GM12878 (cell line): ENCODE measurements around the gene MAP4K4. TPM values are rescaled to one million over a fixed set of nuclear protein-coding genes. Genes with fewer than 3 reads are reported as not detected.
A peak's percentile ranks its signal among the peaks of the same experiment; 100 is the strongest.

ENCODE experiments used
- ATAC-seq: fragments of 200-7000 bp; cut with Tn5 transposase; 3 replicates; pipeline ENCODE4 v1.9.1; 2020; ENCODE audit warnings: mild to moderate bottlenecking, moderate library complexity
- BruUV-seq: library from RNA; stranded (reverse); fragments of 400-500 nt; replicated peaks from 2 replicates; lab custom pipeline; 2021; lab: Mats Ljungman, UMichigan
- CTCF ChIA-PET: fragments of 300-600 bp; sonication (Branson Sonifier 250); formaldehyde crosslinking; extraction: SDS; loops from one replicate; lab custom pipeline; 2021; ENCODE audit warnings: inconsistent platforms; lab: Yijun Ruan, JAX
- POLR2A ChIA-PET: fragments of 350-600 bp; formaldehyde crosslinking; extraction: SDS; loops from one replicate; lab custom pipeline; 2021; ENCODE audit warnings: inconsistent platforms; lab: Charles Lee
- RAD21 ChIA-PET: fragments of 300-600 bp; sonication (Branson Sonifier 250); formaldehyde crosslinking; loops from one replicate; lab custom pipeline; 2023; ENCODE audit warnings: antibody characterized with exemption; ENCODE audit not compliant: unreplicated experiment; lab: Charles Lee
- SMC1A ChIA-PET: fragments of 300-600 bp; sonication (Branson Sonifier 250); formaldehyde crosslinking; loops from one replicate; lab custom pipeline; 2023; ENCODE audit not compliant: unreplicated experiment, uncharacterized antibody; lab: Charles Lee
- DNase-seq: peaks from one replicate; pipeline ENCODE4 v3.0.0-alpha.2; 2011; ENCODE audit warnings: low read depth, low spot score
- FAIRE-seq: peaks from 3 replicates; lab custom pipeline; 2011; peaks lifted over from hg19 to GRCh38; lab: Jason Lieb, UNC
- H2AFZ ChIP-seq: 2 replicates; pipeline ENCODE4 v1.6.0; 2011; ENCODE audit warnings: low read depth, low read length, control low read depth; ENCODE audit not compliant: control insufficient read depth
- H3K27ac ChIP-seq: 2 replicates; pipeline ENCODE4 v1.5.1; 2011; ENCODE audit warnings: control low read depth; ENCODE audit not compliant: control insufficient read depth, insufficient read depth
- H3K27me3 ChIP-seq, 2 experiments: replicated peaks in 1 of 2; 2 replicates each; pipeline versions ENCODE4 v1.6.0 to v1.6.1; 2011; ENCODE audit warnings: low read length in 1 of 2; ENCODE audit not compliant: control insufficient read depth in 2 of 2, insufficient read depth in 2 of 2
- H3K36me3 ChIP-seq, 2 experiments: 2 replicates each; pipeline ENCODE4 v1.5.1; 2011; ENCODE audit warnings: low read length in 1 of 2; ENCODE audit not compliant: control insufficient read depth in 2 of 2, insufficient read depth in 2 of 2
- H3K4me1 ChIP-seq: 2 replicates; pipeline ENCODE4 v1.6.1; 2011; ENCODE audit warnings: mild to moderate bottlenecking, low read length, moderate library complexity, mixed read lengths; ENCODE audit not compliant: control insufficient read depth, insufficient read depth
- H3K4me2 ChIP-seq: 2 replicates; pipeline ENCODE4 v1.6.0; 2011; ENCODE audit warnings: control low read depth; ENCODE audit not compliant: control insufficient read depth, insufficient read depth
- H3K4me3 ChIP-seq: fragments of 200-600 bp; sonication (generic); 2 replicates; pipeline ENCODE4 v1.5.1; 2016
- H3K79me2 ChIP-seq: 2 replicates; pipeline ENCODE4 v1.6.0; 2011; ENCODE audit warnings: low read length; ENCODE audit not compliant: control insufficient read depth, insufficient read depth
- H3K9ac ChIP-seq: 2 replicates; pipeline ENCODE4 v1.8.0; 2011; ENCODE audit warnings: low read length, control low read depth, mixed read lengths; ENCODE audit not compliant: control insufficient read depth, insufficient read depth
- H3K9me3 ChIP-seq: replicated peaks from 3 replicates; pipeline ENCODE4 v1.5.1; 2011; ENCODE audit warnings: mild to moderate bottlenecking, low read length; ENCODE audit not compliant: control insufficient read depth, insufficient read depth
- H4K20me1 ChIP-seq: 2 replicates; pipeline ENCODE4 v1.6.0; 2011; ENCODE audit not compliant: control insufficient read depth, insufficient read depth
- BCL11A ChIP-seq: IDR thresholded peaks from 2 replicates; pipeline ENCODE4 v1.6.1; 2011; ENCODE audit warnings: low read depth, low read length
- BHLHE40 ChIP-seq, 2 experiments: fragments of 450-650 bp in 1 of 2; IDR thresholded peaks; 2 replicates each; pipeline ENCODE4 v1.6.1; 2011 to 2017; ENCODE audit warnings: low read depth in 2 of 2, borderline replicate concordance in 1 of 2, improper control_type of control experiment in 1 of 2, low read length in 1 of 2, mild to moderate bottlenecking in 1 of 2
- BMI1 ChIP-seq: fragments of 450-650 bp; IDR thresholded peaks from 2 replicates; pipeline ENCODE4 v1.6.1; 2016; ENCODE audit warnings: mild to moderate bottlenecking, moderate library complexity, borderline replicate concordance
- JUNB ChIP-seq: IDR thresholded peaks from 2 replicates; pipeline ENCODE4 v1.6.1; 2016; ENCODE audit warnings: antibody characterized with exemption, mild to moderate bottlenecking
- POLR2A ChIP-seq: IDR thresholded peaks from 2 replicates; pipeline ENCODE4 v1.6.1; 2011; ENCODE audit warnings: low read depth, mild to moderate bottlenecking, low read length
- TCF12 ChIP-seq: IDR thresholded peaks from 2 replicates; pipeline ENCODE4 v1.6.1; 2011; ENCODE audit warnings: low read depth, mild to moderate bottlenecking, low read length
- YBX1 ChIP-seq: fragments of 450-650 bp; IDR thresholded peaks from 2 replicates; pipeline ENCODE4 v1.6.1; 2016; ENCODE audit warnings: antibody characterized with exemption
- WGBS: methylation state at CpG from one replicate; pipeline ENCODE4 v1.1.6; 2016; ENCODE audit warnings: low lambda C conversion rate; ENCODE audit not compliant: insufficient replicate concordance, insufficient coverage; ENCODE audit errors: missing lambda C conversion rate; 5-methylcytosine and 5-hydroxymethylcytosine counted together
- in situ Hi-C: fragments of 300-500 bp; cut with MboI; formaldehyde crosslinking; loops from 9 replicates; pipeline ENCODE4 v1.14.3; 2018; ENCODE audit warnings: mixed read lengths
- intact Hi-C: fragments of 100-400 bp; cut with micrococcal nuclease; formaldehyde crosslinking; loops from one replicate; pipeline ENCODE4 v1.14.2; 2022; ENCODE audit not compliant: unreplicated experiment
- polyA plus RNA-seq, 11 experiments: library from polyadenylated mRNA; depleted of rRNA in 4 of 11; unstranded in 6 of 11; stranded (reverse) in 5 of 11; fragments of >200 nt; fragmentation: Nextera tagmentation in 4 of 11; fragmentation: Illumina TruSeq in 1 of 11; extraction: Ambion mirVana in 4 of 11; extraction: Trizol in 1 of 11; gene quantifications; 1 replicate in 1 of 11; 2 replicates in 10 of 11; pipeline versions ENCODE4 v1.2.1 to v1.2.3, GENCODE V29; 2011 to 2016; ENCODE audit warnings: inconsistent platforms in 2 of 11, missing spikeins in 2 of 11, low read depth in 1 of 11
- total RNA-seq, 4 experiments: library from RNA; depleted of rRNA in 3 of 4; stranded (reverse); fragments of >200 nt in 3 of 4; fragmentation: Illumina TruSeq in 1 of 4; extraction: Trizol in 1 of 4; gene quantifications; 2 replicates each; pipeline versions ENCODE4 v1.2.1 to v1.2.3, GENCODE V29; 2013 to 2021
- TF ChIP-seq, protein P1 (sequence below): fragments of 450-650 bp; IDR thresholded peaks from 2 replicates; pipeline ENCODE4 v1.6.1; 2016; ENCODE audit warnings: mild to moderate bottlenecking
- TF ChIP-seq, protein P2 (sequence below): fragments of 450-650 bp; IDR thresholded peaks from 2 replicates; pipeline ENCODE4 v1.6.1; 2017; ENCODE audit warnings: low read depth, mild to moderate bottlenecking, moderate library complexity

The MAP4K4 gene
- total and polyA plus RNA-seq, 10 of the 15 experiments (the other 5 are each of a cell fraction or from before 2014, with no cell fraction given) = 1.9 to 50.4 (median 9.7) TPM

DNA sequence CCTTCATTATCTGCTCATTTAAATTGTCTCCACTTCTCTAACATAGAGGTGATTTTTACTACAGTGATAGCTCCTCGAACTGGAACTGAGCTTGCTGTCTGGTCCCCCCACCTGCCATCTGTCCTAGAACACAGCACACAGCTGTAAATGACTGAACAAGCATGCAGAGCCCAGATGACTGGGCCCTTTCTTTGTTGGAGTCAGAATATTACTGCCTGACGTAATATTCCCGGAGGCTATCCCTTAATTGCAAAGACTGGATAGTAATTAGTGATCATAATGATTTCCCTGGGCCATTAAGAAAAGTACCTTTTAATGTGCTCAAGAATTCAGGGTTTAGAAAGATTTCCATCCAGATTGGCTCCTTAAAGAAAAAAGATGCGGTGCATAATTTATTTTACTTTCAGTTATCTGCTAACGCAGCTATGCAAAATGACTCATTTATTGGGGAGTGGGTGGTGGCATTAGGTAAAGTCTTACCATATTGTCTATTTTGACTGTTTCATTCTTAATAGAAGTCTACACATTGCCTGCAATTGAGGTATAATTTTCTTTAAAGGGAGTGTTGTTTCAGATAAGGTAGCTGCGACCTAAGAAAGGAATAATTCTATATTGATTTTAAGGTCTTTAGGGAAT lies 84.4 kb downstream of the MAP4K4 start:
- Histone ChIP-seq H3K27me3 (peaks cover 0 to 4% of the 10 kb centered on the region in 2 experiments; a peak in 1 of 4 replicates), H2AFZ (no peak overlapping the region), H3K9ac (no peak overlapping the region), H3K9me3 (no peaks in the 10 kb centered on the region), H3K36me3 (no peaks in the 10 kb centered on the region), H3K4me1 (no peaks in the 10 kb centered on the region), H4K20me1 (no peaks in the 10 kb centered on the region; the same call in 1 of the 2 replicates), H3K4me2 (no peak overlapping the region), H3K4me3 (no peak overlapping the region)
- DNase-seq = no peak
- no TSS peak for BruUV-seq
- ChIA-PET SMC1A (interaction anchor here (0.7 to 2.7 kb wide), 8 partner anchors 10 to 363 kb away, joined by 3 to 8 read pairs (median 3); no protein-coding TSS in a partner anchor), CTCF (interaction anchor here (1.3 to 6.7 kb wide), 4 partner anchors 12 to 363 kb away, joined by 5 to 52 read pairs (median 12); no protein-coding TSS in a partner anchor)
- peak; percentile 76 for ATAC-seq
- WGBS = 4% methylated on average over 6 of the region's 6 CpGs
- peak; percentile 50 for TF ChIP-seq JUNB
- TF ChIP-seq TCF12 = 0 out of 2 replicates have a peak, but pooled peaks have one; percentile 10
- TF ChIP-seq YBX1 = no peak
- no peak for TF ChIP-seq POLR2A
- TF ChIP-seq, all 136 proteins: peak for 2
- in situ Hi-C loops (no loop called here), intact Hi-C loops (no loop called here)
- ChIA-PET POLR2A (interaction anchor here (0.6 to 1.6 kb wide), 2 partner anchors 29 to 105 kb away, joined by 4 read pairs; no protein-coding TSS in a partner anchor), RAD21 (interaction anchor here (1.1 to 4.8 kb wide), 8 partner anchors 12 to 106 kb away, joined by 3 to 28 read pairs (median 4); no protein-coding TSS in a partner anchor)
- Histone ChIP-seq H3K79me2 (no peaks in the 10 kb centered on the region), H3K27ac (no peak overlapping the region)
- peak; percentile 23 for FAIRE-seq

DNA sequence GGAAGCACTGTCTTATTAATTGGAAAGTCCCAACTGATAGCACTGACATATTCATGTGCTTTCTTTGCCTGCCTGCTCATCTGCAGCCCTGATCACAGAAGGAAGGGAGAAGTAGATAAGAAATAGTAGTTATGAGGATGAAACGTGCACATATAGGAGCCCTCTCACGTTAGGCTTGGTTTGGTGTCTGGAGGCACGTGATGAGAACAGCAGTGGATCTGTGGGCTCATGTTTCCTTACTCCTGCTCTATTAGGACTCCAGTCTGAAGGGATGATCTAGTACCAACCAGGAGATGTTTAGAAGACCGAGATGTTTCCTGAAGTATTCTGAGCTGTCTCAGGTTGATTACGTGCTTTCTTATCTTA lies 84.9 kb downstream of the MAP4K4 start:
- Histone ChIP-seq H3K36me3 (no peaks in the 10 kb centered on the region), H3K79me2 (no peaks in the 10 kb centered on the region), H3K4me2 (no peak overlapping the region), H3K27me3 (peaks cover 0 to 4% of the 10 kb centered on the region in 2 experiments; a peak in 1 of 4 replicates), H3K9ac (no peak overlapping the region), H2AFZ (no peak overlapping the region), H4K20me1 (no peaks in the 10 kb centered on the region; the same call in 1 of the 2 replicates), H3K4me3 (no peak overlapping the region), H3K9me3 (no peaks in the 10 kb centered on the region), H3K4me1 (no peaks in the 10 kb centered on the region), H3K27ac (no peak overlapping the region)
- SMC1A ChIA-PET = interaction anchor here (0.6 to 2.7 kb wide), 11 partner anchors 12 to 458 kb away, joined by 3 to 8 read pairs (median 3); no protein-coding TSS in a partner anchor
- CTCF ChIA-PET = interaction anchor here (1.0 to 6.7 kb wide), 6 partner anchors 12 to 363 kb away, joined by 3 to 52 read pairs (median 5); no protein-coding TSS in a partner anchor
- RAD21 ChIA-PET = interaction anchor here (1.1 to 4.8 kb wide), 8 partner anchors 12 to 107 kb away, joined by 3 to 28 read pairs (median 4); no protein-coding TSS in a partner anchor
- no peak for FAIRE-seq
- DNase-seq = no peak
- POLR2A ChIA-PET = interaction anchor here (1.0 to 1.6 kb wide), 2 partner anchors 26 to 30 kb away, joined by 4 read pairs; no protein-coding TSS in a partner anchor
- WGBS = 0% methylated on average over 5 of the region's 5 CpGs
- TF ChIP-seq BCL11A = no peak
- TF ChIP-seq, protein P1, sequence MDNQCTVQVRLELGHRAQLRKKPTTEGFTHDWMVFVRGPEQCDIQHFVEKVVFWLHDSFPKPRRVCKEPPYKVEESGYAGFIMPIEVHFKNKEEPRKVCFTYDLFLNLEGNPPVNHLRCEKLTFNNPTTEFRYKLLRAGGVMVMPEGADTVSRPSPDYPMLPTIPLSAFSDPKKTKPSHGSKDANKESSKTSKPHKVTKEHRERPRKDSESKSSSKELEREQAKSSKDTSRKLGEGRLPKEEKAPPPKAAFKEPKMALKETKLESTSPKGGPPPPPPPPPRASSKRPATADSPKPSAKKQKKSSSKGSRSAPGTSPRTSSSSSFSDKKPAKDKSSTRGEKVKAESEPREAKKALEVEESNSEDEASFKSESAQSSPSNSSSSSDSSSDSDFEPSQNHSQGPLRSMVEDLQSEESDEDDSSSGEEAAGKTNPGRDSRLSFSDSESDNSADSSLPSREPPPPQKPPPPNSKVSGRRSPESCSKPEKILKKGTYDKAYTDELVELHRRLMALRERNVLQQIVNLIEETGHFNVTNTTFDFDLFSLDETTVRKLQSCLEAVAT = no peak
- TF ChIP-seq BMI1 = no peak
- TF ChIP-seq, protein P2, sequence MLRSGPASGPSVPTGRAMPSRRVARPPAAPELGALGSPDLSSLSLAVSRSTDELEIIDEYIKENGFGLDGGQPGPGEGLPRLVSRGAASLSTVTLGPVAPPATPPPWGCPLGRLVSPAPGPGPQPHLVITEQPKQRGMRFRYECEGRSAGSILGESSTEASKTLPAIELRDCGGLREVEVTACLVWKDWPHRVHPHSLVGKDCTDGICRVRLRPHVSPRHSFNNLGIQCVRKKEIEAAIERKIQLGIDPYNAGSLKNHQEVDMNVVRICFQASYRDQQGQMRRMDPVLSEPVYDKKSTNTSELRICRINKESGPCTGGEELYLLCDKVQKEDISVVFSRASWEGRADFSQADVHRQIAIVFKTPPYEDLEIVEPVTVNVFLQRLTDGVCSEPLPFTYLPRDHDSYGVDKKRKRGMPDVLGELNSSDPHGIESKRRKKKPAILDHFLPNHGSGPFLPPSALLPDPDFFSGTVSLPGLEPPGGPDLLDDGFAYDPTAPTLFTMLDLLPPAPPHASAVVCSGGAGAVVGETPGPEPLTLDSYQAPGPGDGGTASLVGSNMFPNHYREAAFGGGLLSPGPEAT = peak; percentile 34; the same call in 1 of the 2 replicates
- TF ChIP-seq BHLHE40 (IDR thresholded peaks at IDR 0.05; ENCODE audit: borderline replicate concordance in 1 of 2, low read depth in 2 of 2, low read length in 1 of 2) = peak; percentile 56 to 66; a peak in 2 of 4 replicates
- ATAC-seq = peak; percentile 46
- BruUV-seq = no TSS peak
- in situ Hi-C loops = no loop called here
- intact Hi-C loops = no loop called here
